Astrocyte (in vitro differentiated cells and primary cell): Measurements from ENCODE around the gene PPM1G. TPM values are rescaled to one million over a fixed set of nuclear protein-coding genes. Genes with fewer than 3 reads are reported as not detected.

Source experiments
- DNase-seq: peaks from one replicate; pipeline ENCODE4 v3.0.0-alpha.2; 2010; ENCODE audit warnings: low read depth
- FAIRE-seq: peaks from 2 replicates; lab custom pipeline; 2011; peaks lifted over from hg19 to GRCh38; lab: Jason Lieb, UNC
- H2AFZ ChIP-seq: 2 replicates; pipeline ENCODE4 v1.6.0; 2012; ENCODE audit warnings: low read depth, low read length, inconsistent platforms
- H3K27ac ChIP-seq: 2 replicates; pipeline ENCODE4 v1.5.1; 2011; ENCODE audit warnings: low read depth, low read length, inconsistent platforms
- H3K27me3 ChIP-seq: 2 replicates; pipeline ENCODE4 v1.6.0; 2011; ENCODE audit warnings: low read length, inconsistent platforms; ENCODE audit not compliant: insufficient read depth
- H3K36me3 ChIP-seq: 2 replicates; pipeline ENCODE4 v1.5.1; 2011; ENCODE audit warnings: low read length, inconsistent platforms; ENCODE audit not compliant: insufficient read depth
- H3K4me1 ChIP-seq: 2 replicates; pipeline ENCODE4 v1.5.1; 2011; ENCODE audit warnings: low read length, inconsistent platforms; ENCODE audit not compliant: insufficient read depth
- H3K4me2 ChIP-seq: 2 replicates; pipeline ENCODE4 v1.6.0; 2012; ENCODE audit warnings: low read length, inconsistent platforms
- H3K4me3 ChIP-seq: 2 replicates; pipeline ENCODE4 v1.5.1; 2011; ENCODE audit warnings: low read depth, mild to moderate bottlenecking, low read length, inconsistent platforms; ENCODE audit not compliant: insufficient read depth
- H3K79me2 ChIP-seq: 2 replicates; pipeline ENCODE4 v1.6.0; 2012; ENCODE audit warnings: mild to moderate bottlenecking, low read length, inconsistent platforms; ENCODE audit not compliant: insufficient read depth
- H3K9ac ChIP-seq: 2 replicates; pipeline ENCODE4 v1.6.0; 2012; ENCODE audit warnings: mild to moderate bottlenecking, low read length, inconsistent platforms
- H3K9me3 ChIP-seq: 2 replicates; pipeline ENCODE4 v1.5.1; 2012; ENCODE audit warnings: low read depth, mild to moderate bottlenecking, low read length, inconsistent platforms; ENCODE audit not compliant: insufficient read depth
- H4K20me1 ChIP-seq: 2 replicates; pipeline ENCODE4 v1.6.0; 2012; ENCODE audit warnings: low read length, inconsistent platforms; ENCODE audit not compliant: insufficient read depth
- H3K27ac Mint-ChIP-seq: one replicate; pipeline ENCODE4 v1.8.0; 2021; ENCODE audit warnings: mild to moderate bottlenecking, mixed read lengths; ENCODE audit not compliant: unreplicated experiment
- H3K27me3 Mint-ChIP-seq: one replicate; pipeline ENCODE4 v1.8.0; 2021; ENCODE audit warnings: low read depth, mixed read lengths; ENCODE audit not compliant: unreplicated experiment
- H3K36me3 Mint-ChIP-seq: one replicate; pipeline ENCODE4 v1.8.0; 2021; ENCODE audit warnings: low read depth, mixed read lengths; ENCODE audit not compliant: unreplicated experiment
- H3K4me1 Mint-ChIP-seq: one replicate; pipeline ENCODE4 v1.8.0; 2021; ENCODE audit warnings: low read depth, mixed read lengths; ENCODE audit not compliant: unreplicated experiment
- H3K4me3 Mint-ChIP-seq: one replicate; pipeline ENCODE4 v1.8.0; 2021; ENCODE audit warnings: mild to moderate bottlenecking, moderate library complexity, mixed read lengths; ENCODE audit not compliant: unreplicated experiment
- H3K9me3 Mint-ChIP-seq: one replicate; pipeline ENCODE4 v1.8.0; 2021; ENCODE audit warnings: mild to moderate bottlenecking, mixed read lengths; ENCODE audit not compliant: unreplicated experiment
- CTCF ChIP-seq: IDR thresholded peaks from 2 replicates; pipeline ENCODE4 v1.5.1; 2011; ENCODE audit warnings: low read depth, mild to moderate bottlenecking, inconsistent platforms, low read length, moderate library complexity; ENCODE audit not compliant: insufficient read depth
- EZH2 ChIP-seq: IDR thresholded peaks from 2 replicates; pipeline ENCODE4 v1.6.1; 2012; ENCODE audit warnings: mild to moderate bottlenecking, low read length, inconsistent platforms; ENCODE audit not compliant: insufficient read depth
- total RNA-seq: library from RNA; stranded (reverse); gene quantifications from 2 replicates; pipeline ENCODE4 v1.2.1, GENCODE V29; 2021

The PPM1G gene
- total RNA-seq, 1 donor from 2014 or later = 79.0 TPM

GRCh38 chr2:27381577-27382181 lies 27.7 kb downstream of the PPM1G start:
- H3K9ac ChIP-seq = peak overlapping the region; percentile 97
- peak overlapping the region; percentile 91 for H3K27ac ChIP-seq
- peaks cover 44% of the 10 kb centered on the region for H3K79me2 ChIP-seq
- H3K4me1 ChIP-seq = peaks cover 12% of the 10 kb centered on the region
- H4K20me1 ChIP-seq = peaks cover 10% of the 10 kb centered on the region
- Mint-ChIP-seq H3K9me3 (no peaks in the 10 kb centered on the region), H3K27me3 (no peaks in the 10 kb centered on the region), H3K27ac (peak overlapping the region; percentile 89), H3K36me3 (peaks cover 15% of the 10 kb centered on the region), H3K4me3 (no peak overlapping the region), H3K4me1 (peaks cover 7% of the 10 kb centered on the region)
- no peak overlapping the region for H3K4me2 ChIP-seq
- no peaks in the 10 kb centered on the region for H3K9me3 ChIP-seq
- no peaks in the 10 kb centered on the region for H3K27me3 ChIP-seq
- FAIRE-seq (no peak), DNase-seq (no peak)
- no peak for TF ChIP-seq EZH2
- TF ChIP-seq CTCF = no peak
- no peak overlapping the region for H2AFZ ChIP-seq
- H3K4me3 ChIP-seq = no peak overlapping the region
- peaks cover 49% of the 10 kb centered on the region for H3K36me3 ChIP-seq

GRCh38 chr2:27380626-27381545 lies 28.5 kb downstream of the PPM1G start, which contains the start of gene ZNF513:
Gene ZNF513 (minus strand): TSS chr2:27380734. CDS start chr2:27380526, 208 bp downstream.
- Histone ChIP-seq H3K79me2 (peaks cover 48% of the 10 kb centered on the region), H3K27ac (peak within 1 kb of the TSS; percentile 91), H3K4me2 (peak within 1 kb of the TSS; percentile 99), H3K4me3 (peak within 1 kb of the TSS; percentile 83), H4K20me1 (peaks cover 18% of the 10 kb centered on the region), H2AFZ (peak within 1 kb of the TSS; percentile 64), H3K27me3 (no peaks in the 10 kb centered on the region), H3K36me3 (peaks cover 52% of the 10 kb centered on the region), H3K9me3 (no peaks in the 10 kb centered on the region), H3K4me1 (peaks cover 12% of the 10 kb centered on the region), H3K9ac (peak within 1 kb of the TSS; percentile 97)
- H3K4me3 Mint-ChIP-seq = peak within 1 kb of the TSS; percentile 91
- peaks cover 15% of the 10 kb centered on the region for H3K36me3 Mint-ChIP-seq
- peaks cover 7% of the 10 kb centered on the region for H3K4me1 Mint-ChIP-seq
- peak; percentile 89 for DNase-seq
- no peak for FAIRE-seq
- TF ChIP-seq CTCF (no peak), EZH2 (no peak)
- no peaks in the 10 kb centered on the region for H3K9me3 Mint-ChIP-seq
- H3K27ac Mint-ChIP-seq = peak within 1 kb of the TSS; percentile 92
- no peaks in the 10 kb centered on the region for H3K27me3 Mint-ChIP-seq
